ENCODE results near the gene KPNA1. TPM values are rescaled to one million over a fixed set of nuclear protein-coding genes. Genes with fewer than 3 reads are reported as not detected.

Gene KPNA1
- total RNA-seq, 4 donors from 2014 or later, result 30.0 to 38.1 (median 34.5) TPM

- H3K27me3 ChIP-seq, result no peaks in the 10 kb centered on the region
- WGBS, 2 donors, result 61 to 74% methylated on average over 3 of the region's 3 CpGs
- no peak overlapping the region for H3K4me3 ChIP-seq
- peaks cover 10 to 99% (median 20%) of the 10 kb centered on the region in 3 donors for H3K36me3 ChIP-seq
- no peak for TF ChIP-seq POLR2A (IDR thresholded peaks at IDR 0.05)
- TF ChIP-seq, protein P1, sequence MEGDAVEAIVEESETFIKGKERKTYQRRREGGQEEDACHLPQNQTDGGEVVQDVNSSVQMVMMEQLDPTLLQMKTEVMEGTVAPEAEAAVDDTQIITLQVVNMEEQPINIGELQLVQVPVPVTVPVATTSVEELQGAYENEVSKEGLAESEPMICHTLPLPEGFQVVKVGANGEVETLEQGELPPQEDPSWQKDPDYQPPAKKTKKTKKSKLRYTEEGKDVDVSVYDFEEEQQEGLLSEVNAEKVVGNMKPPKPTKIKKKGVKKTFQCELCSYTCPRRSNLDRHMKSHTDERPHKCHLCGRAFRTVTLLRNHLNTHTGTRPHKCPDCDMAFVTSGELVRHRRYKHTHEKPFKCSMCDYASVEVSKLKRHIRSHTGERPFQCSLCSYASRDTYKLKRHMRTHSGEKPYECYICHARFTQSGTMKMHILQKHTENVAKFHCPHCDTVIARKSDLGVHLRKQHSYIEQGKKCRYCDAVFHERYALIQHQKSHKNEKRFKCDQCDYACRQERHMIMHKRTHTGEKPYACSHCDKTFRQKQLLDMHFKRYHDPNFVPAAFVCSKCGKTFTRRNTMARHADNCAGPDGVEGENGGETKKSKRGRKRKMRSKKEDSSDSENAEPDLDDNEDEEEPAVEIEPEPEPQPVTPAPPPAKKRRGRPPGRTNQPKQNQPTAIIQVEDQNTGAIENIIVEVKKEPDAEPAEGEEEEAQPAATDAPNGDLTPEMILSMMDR (IDR thresholded peaks at IDR 0.05), result no peak
- no peaks in the 10 kb centered on the region for H3K4me1 ChIP-seq
- DNase-seq, result no peak
- intact Hi-C loops (cut with DNase I), result no loop called here
- no peaks in the 10 kb centered on the region for H3K9me3 ChIP-seq
- no peak overlapping the region for H3K27ac ChIP-seq
These were observed 38.4 kb upstream of the KPNA1 start for GRCh38 chr3:122553171-122553570.

GRCh38 chr3:122548619-122549018, 33.9 kb upstream of the KPNA1 start:
- Histone ChIP-seq H3K4me1 (no peaks in the 10 kb centered on the region), H3K4me3 (no peak overlapping the region), H3K9me3 (no peaks in the 10 kb centered on the region), H3K27me3 (no peaks in the 10 kb centered on the region), H3K27ac (no peak overlapping the region), H3K36me3 (peaks cover 5 to 98% (median 12%) of the 10 kb centered on the region in 3 donors)
- TF ChIP-seq, protein P1 (IDR thresholded peaks at IDR 0.05), result no peak
- TF ChIP-seq POLR2A (IDR thresholded peaks at IDR 0.05), result no peak
- 88 to 100% methylated on average over 1 of the region's 1 CpG for WGBS, 2 donors
- intact Hi-C loops (cut with DNase I), result no loop called here
- DNase-seq, result no peak

DNA sequence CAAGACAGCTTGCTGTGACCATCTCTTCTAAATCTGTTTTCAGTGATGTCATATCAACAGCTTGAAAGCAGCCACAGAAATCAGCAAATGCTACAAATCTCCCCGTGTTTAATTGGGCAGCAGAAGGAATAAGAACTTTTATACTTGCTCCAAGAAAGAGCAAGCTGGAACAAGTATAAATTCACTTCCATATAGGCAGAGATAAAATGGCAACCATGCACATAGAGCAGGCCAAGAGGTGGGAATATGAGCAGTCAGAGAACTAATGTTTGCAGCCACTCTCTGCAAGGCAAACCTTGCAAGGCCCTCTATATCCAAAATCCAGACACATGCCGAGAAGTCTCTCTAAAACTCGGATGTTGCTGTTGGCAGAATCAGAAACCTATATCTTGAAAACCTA, 33.3 kb upstream of the KPNA1 start:
- Histone ChIP-seq H3K4me1 (no peaks in the 10 kb centered on the region), H3K27ac (no peak overlapping the region), H3K4me3 (no peak overlapping the region), H3K36me3 (peaks cover 5 to 98% (median 17%) of the 10 kb centered on the region in 3 donors), H3K9me3 (no peaks in the 10 kb centered on the region), H3K27me3 (no peaks in the 10 kb centered on the region)
- DNase-seq, result no peak
- TF ChIP-seq POLR2A (IDR thresholded peaks at IDR 0.05), result no peak
- TF ChIP-seq, protein P1 (IDR thresholded peaks at IDR 0.05), result no peak
- 63 to 64% methylated on average over 3 of the region's 3 CpGs for WGBS, 2 donors
- intact Hi-C loops (cut with DNase I), result no loop called here

- TF ChIP-seq POLR2A (IDR thresholded peaks at IDR 0.05), result no peak
- Histone ChIP-seq H3K9me3 (no peaks in the 10 kb centered on the region), H3K4me1 (no peaks in the 10 kb centered on the region), H3K36me3 (peaks cover 0 to 98% (median 17%) of the 10 kb centered on the region in 3 donors), H3K27me3 (no peaks in the 10 kb centered on the region), H3K4me3 (no peak overlapping the region), H3K27ac (no peak overlapping the region)
- intact Hi-C loops (cut with DNase I), result no loop called here
- no peak for DNase-seq
- 85 to 97% methylated on average over 5 of the region's 5 CpGs for WGBS, 2 donors
These were observed 31.4 kb upstream of the KPNA1 start for GRCh38 chr3:122546151-122546550.

DNA sequence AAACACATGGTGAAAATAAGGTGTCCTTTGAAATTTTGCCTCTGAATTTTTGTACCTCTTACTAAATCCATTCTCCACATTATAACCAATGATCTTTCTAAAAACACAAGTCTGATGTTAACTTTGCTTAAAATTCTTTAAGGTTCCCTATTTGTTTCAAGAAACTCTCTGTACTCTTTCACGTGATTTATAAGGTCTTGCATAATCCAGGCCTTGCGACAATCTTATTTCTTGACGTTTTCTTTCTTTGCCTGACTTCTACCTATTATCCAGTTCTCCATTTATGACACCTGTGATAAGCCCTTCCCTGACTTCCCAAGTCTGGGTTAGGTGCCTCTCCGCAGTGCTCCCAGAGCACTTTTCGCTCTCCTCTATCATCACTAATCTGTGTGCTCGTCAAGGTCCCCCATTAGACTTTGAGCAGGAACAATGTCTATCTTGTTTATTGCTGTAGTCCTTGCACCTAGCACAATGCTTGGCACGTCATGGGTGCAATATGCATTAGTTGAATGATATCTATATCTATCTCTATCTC, 24.3 kb upstream of the KPNA1 start:
- Histone ChIP-seq H3K4me1 (peaks cover 0 to 6% (median 0%) of the 10 kb centered on the region in 3 donors), H3K36me3 (peaks cover 0 to 100% (median 29%) of the 10 kb centered on the region in 3 donors), H3K27ac (no peak overlapping the region), H3K27me3 (no peaks in the 10 kb centered on the region), H3K9me3 (no peaks in the 10 kb centered on the region), H3K4me3 (no peak overlapping the region)
- TF ChIP-seq POLR2A (IDR thresholded peaks at IDR 0.05), result no peak
- TF ChIP-seq, protein P1 (IDR thresholded peaks at IDR 0.05), result no peak
- DNase-seq, result no peak
- WGBS, 2 donors, result 87% methylated on average over 7 of the region's 7 CpGs
- intact Hi-C loops (cut with DNase I), result no loop called here

DNA sequence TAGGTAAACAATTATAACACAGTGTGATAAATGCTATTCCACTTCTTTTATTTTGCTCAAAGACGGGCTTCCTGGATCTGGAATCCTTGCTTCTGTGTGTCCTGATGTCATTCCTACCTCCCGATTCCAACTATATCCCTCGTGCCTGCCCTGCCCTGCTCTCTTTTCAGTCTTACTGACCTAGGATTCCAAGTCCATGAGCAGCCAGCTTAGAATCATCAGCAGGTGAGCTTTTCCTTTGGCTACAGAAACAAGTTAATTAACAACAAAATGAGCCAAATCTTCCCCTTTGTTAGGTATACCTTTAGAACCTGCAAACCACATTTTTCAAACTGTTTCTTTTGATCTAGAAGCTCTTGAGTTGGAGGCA, 21.9 kb upstream of the KPNA1 start:
- DNase-seq, result no peak
- TF ChIP-seq, protein P1 (IDR thresholded peaks at IDR 0.05), result no peak
- TF ChIP-seq POLR2A (IDR thresholded peaks at IDR 0.05), result no peak
- H3K27me3 ChIP-seq, result no peaks in the 10 kb centered on the region
- peaks cover 13 to 100% (median 39%) of the 10 kb centered on the region in 3 donors for H3K36me3 ChIP-seq
- H3K9me3 ChIP-seq, result no peaks in the 10 kb centered on the region
- H3K4me3 ChIP-seq, result no peak overlapping the region
- H3K4me1 ChIP-seq, result peaks cover 0 to 15% (median 0%) of the 10 kb centered on the region in 3 donors
- 72 to 80% methylated on average over 3 of the region's 3 CpGs for WGBS, 2 donors
- H3K27ac ChIP-seq, result no peak overlapping the region
- intact Hi-C loops (cut with DNase I), result no loop called here

All from esophagus squamous epithelium (tissue), 5 donors.